GM19467 (cell line): ENCODE results near the gene SETD1B.

Source experiments
- ATAC-seq: cut with Tn5 transposase; IDR thresholded peaks from one replicate; pipeline ENCODE4 v1.9.1; 2021; ENCODE audit warnings: mild to moderate bottlenecking, moderate library complexity; ENCODE audit not compliant: unreplicated experiment

The SETD1B gene

DNA sequence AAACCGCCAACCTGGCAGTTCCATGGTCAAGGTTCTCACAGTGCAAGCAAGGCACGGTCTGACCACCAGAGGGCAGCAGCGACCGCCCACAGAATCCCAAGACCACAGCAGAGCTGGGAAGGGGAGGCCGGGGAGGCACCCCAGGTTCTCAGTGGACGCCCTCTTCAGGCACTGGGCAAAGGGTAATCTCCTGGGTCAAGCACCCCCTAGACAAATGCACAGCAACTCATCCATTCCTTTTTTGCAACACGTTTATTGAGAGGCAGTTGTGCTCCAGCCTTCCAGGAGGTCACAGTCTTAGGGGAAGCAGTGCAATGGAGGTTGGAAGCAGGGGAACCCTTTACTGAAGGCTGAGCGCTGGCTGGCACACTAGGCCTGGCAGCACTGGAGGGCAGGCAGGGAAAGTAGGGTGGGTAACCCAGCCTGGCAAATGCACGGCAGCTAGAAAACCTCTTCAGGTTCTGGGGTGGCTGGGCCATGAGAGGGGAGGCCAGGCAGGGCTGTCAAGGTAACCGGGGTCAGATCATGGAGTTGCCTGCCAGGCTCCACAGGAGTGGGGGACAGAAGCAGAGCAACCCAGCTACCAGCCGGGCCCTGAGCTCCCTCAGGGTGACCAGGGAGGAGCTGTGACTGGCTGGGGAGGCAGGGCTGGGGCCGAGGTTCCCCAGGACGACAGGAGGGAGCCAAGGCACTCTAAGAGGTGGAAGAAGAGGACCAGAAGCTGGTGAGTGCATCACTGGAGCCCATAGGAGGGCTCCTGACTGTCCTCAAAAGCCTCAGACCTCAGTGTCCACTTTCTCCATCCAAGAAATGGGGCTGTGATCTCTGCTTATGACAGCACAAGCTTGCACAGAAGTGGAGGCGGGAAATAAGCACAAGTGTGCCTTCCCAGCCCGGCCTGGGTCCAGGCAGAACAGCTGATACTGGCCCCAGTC, 8.5 kb upstream of the SETD1B start:
- peak; percentile 22 for ATAC-seq

DNA sequence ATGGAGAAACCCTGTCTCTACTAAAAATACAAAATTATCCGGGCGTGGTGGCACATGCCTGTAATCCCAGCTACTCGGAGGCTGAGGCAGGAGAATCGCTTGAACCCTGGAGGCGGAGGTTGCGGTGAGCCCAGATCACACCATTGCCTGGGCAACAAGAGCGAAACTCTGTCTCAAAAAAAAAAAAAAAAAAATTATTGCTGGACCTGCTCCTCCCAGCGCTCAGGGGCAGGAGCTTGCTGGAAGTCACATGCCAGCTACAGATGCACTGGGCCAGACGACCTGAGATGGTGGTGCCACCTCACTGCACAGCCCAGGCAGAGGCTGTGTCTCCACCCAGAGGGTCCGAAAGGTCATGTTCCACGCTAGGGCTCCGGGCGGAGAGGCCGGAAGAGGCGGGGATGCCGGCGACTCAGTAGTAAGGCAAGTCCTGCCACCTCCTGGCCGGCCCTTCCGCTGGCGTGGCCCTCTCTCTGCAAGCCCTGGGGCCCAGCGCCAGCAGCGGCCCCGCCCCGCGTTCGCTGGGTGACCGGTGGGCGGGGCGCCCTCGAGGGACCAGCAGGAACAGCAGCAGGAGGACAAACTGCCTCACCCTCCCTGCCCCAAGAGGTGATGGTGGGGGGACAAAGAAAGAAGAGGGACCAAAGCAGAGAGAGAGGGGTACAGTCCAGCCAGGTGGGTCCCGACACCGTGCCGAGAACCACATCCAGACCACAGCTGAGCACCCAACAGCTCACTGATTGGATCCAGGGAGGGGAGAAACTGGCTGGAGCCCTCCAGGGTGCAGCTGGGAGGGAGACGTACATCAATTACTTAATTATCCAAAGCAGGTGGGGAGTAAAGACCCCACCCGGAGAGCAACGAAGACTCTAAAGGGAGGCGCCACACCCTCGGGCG, 6.7 kb upstream of the SETD1B start:
- no peak for ATAC-seq

DNA sequence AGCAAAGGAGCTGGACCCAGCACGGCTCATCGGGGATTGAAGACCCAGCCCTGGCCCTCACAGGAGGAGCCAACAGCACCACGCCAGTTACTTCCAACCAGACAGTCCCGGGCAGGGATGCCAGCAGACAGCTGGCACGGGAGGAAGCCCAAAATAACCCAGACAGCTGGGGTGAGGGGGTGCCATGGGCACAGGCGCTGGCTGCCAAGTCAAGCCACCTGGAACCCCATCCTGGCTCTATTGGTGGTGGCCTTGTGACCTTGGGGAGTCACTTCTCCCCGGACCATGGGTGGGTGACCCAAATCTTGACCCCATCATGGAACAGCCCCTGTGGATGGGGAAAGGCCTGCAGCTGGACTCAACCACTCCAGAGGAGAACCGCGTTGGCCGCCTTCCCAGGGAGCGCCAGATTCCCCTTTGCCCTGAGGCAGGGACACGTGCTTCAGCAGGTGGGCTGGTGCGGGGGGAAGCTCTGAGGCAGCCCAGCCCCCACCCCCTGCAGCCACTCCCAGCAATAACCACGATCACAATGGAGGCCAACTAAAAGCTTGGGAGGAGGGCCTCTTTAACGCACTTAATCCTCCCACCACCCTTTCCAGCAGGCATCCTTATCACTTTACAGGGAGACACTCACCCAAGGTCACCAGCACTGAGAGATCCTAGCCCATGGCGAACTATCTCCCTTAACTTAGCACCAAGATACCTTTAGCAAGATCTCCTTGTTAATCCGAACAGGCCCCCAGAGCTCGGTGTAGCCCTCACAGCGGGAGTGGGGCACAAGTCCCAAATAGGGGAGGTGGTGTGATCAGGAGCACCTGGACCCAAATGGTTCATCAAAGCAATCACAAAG, 5.6 kb upstream of the SETD1B start:
- no peak for ATAC-seq

GRCh38 chr12:121798787-121799155, 5.0 kb upstream of the SETD1B start:
- ATAC-seq = no peak

DNA sequence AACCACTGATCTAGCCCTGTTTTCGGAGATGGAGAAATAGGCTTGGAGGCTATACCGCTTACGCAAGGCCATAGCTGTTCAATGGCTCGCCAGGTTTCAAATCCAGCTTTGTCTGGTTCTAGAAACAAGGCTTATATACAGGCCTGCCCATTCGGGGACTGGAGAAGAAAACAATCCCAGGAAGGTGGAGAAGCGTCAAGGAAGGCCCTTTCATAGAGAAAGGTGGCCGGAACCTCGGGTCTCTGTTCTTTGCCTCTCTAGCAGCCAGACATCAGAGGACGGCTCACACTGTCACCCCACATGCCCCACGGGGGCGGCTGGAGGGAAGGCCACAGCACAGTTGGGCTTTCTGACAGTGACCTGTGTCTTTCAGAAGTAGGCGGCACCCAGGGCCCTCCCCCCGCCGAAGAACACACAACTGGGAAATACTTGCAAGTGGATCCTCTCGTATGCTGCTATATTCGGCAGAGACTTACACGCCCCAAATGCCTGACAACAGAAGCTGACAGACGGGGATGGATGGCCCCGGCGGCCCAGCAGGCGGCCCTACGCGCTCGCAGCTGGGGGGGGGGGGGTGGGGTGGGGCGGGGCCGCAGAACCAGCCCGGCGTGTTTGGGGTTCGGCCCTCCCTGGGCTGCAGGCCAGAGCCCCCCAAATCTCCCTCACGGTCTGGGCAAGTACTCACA, 4.5 kb upstream of the SETD1B start:
- ATAC-seq = no peak

GRCh38 chr12:121799842-121800693, 3.7 kb upstream of the SETD1B start:
- ATAC-seq = no peak

DNA sequence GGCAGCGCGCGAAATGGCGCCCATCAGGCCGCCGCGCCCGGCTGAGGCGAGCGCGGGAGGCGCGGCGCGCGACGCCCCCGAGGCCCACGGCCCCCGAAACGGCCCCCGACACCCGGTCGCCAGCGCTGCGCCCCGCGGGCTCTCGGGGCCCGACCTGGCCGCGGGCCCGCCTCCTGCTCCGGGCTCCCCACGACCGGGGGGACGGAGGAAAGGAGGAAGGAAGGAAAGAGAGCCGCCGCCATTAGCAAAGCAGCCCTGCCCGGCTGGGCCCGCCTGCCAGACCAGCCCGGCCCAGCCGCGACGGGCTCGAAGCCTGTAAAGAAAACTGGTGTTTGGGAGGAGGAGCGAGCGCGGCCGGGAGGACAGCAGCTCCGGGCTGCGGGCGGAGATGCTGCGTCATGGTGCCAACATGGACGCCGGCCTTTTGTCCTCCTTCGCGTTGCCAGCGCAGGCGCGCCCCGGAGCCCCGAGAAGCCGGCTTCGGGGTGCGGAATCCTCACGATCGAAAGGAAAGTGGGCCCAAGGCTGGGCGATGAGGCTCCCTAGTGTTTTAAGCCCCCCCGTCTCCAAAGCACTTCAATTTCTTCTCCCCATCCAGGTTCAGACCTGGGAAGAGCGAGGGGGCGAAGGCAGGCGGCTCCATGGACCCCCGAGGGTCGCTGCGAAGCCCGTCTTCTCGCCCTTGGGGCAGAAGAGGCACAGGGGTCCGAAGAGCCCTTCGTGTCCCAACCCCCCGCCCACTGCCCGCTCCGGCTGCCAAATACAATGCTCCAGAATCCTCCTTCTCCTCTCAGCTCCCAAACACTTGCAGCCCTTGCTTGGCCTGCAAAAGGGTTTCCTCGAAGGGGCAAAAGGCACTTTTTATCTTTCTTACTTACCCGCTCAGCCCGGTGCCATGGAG, 2.9 kb upstream of the SETD1B start:
- no peak for ATAC-seq

- no peak for ATAC-seq
Measured at GRCh38 chr12:121801595-121802484, 2.0 kb upstream of the SETD1B start.

GRCh38 chr12:121802485-121802842, 1.3 kb upstream of the SETD1B start:
- ATAC-seq = no peak

DNA sequence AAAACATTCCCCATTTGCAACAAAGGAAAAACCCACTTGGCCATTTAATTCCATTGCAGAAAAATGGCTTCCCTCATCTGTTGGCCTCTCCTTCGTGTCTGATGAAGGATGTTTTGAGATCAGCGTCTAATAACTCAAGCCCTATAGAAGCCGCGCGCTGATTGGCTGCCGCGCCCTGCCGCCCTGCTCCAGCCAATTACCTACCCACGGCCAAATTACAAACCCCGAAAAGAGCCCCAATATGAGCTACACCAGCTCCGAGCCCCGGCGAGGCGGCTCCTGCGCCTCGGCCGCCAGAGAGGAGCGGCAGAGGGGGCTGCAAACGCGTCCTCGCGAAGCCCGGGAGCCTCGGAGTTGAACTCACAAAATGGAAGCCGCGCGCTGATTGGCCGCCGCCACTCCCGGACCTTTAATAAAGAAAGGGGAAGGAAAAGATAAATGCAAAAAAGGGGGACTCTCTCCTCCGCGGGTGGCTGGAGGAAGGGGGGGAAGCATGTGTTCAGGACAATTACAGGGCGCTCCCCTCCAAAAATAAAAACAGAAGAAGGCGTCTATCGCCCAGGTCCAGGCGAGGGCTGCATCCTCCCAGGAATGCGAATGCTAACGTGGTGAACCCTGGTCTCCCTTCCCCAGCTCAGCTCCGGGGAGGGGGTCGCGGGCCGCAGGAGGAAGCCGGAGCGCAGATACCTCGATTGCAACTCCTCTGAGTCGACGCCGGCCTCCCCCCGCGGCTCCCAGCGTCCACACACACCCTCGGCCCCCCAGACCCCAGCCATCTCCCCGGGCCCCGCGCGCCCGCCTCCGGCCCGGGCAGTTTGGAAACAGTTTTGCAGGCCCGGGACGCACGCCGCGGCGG, 738 bp upstream of the SETD1B start:
- peak; percentile 36 for ATAC-seq

- ATAC-seq = no peak
Measured at GRCh38 chr12:121804417-121805111, 755 bp downstream of the SETD1B start.

DNA sequence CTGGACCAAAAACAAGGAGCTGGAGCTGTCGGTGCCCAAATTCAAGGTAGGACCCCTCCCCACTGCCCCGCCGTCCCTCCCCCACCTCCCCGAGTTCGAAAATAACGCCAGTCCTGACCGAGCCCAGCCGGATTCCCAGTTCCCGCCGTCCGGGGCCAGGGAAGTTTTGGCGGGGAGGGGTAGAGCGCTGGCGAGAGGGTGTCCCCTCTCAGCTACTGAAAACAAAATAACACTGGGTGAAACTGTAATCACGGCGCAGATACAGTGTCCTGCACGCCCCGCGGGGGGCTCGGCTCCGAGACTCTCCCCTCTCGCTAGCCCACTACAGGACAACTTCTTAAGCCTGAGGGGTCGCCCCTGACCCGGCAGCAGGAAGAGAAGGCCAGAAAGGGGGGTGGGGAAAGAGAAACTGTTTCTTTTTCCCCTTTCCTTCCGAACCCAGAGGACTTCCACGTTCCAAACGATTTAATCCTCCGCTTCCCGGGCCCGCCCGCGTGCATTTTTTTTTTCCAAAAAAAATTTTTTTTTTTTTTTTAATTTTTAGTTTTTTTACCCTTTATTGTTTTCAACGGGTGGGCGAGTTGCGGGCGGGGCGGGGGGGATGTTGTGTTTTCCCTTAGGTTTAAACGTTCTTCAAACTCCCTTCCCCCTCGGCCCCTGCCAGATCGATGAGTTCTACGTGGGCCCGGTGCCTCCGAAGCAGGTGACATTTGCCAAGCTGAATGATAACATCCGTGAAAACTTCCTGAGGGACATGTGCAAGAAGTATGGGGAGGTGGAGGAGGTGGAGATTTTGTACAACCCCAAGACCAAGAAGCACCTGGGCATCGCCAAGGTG, 1.6 kb downstream of the SETD1B start:
- ATAC-seq = no peak

DNA sequence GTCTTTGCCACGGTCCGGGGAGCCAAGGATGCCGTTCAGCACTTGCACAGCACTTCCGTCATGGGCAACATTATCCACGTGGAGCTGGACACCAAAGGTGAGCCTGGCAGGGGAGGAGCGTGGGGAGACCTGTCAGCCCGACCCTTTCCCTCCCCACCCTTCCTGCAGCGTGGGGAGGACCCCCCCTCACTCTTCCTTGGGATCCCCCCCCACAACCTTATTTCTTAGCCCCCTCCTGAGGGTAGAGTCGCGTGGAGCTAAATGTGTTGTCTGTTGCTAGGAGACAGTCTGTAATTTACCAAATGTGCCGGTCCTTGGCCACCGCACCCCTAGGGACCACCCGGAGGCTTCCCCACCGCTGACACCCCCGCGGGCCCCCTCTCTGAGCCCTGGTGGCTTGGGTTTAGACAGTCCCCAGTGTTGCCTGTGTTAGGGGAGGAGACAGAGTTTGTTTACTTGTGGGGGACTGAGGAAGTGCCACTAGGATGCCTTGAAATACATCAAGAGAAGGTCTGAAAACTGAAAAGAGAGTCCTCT, 2.3 kb downstream of the SETD1B start:
- ATAC-seq = no peak

DNA sequence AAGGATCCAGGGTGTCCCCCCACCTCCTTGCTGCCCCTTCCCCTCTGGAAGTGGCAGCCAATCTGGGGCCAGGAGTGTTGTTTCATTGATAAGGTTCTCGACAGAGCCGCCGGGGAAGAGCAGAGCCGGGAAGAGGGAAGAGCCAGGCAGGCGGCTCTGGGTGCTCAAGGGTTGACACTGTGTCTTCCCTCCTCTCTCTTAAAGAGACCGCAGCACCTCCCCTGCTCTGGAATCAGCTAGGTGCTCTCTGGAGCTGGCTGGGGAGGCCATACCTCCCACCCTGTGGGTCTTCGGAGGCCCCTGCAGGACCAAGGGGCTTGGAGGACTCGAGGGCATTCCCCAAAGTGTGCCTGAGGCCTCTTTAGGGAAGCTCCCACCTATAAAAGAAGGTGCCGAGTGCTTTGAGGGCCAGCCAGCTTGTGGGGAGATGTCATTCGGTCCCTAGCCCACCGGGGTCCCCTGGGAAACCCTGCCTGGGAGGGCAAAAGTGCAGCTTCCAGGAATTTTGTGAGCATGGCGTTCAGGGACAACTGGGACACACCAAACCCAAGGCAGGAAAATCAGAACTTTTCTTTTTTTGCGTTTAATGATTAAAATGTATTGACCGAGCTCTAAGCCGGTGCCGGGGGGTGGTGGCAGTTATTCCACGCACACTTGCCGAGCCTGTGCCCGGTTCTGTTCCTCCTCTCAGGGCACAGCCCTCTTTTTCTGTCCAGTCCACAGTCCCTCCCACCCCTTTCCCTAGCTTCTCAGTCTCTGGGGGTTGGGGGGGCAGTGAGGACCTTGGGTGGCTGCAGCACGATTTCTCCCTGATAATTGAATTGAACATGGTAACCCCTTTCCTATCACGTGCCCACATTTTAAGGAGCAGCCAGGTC, 3.0 kb downstream of the SETD1B start:
- ATAC-seq = no peak
